ENCODE measurements around the gene MDM4.

MDM4 gene

GRCh38 chr1:204544321-204544720 is 28.1 kb downstream of the MDM4 start:
- H3K27ac ChIP-seq: no peak overlapping the region
- no peak for TF ChIP-seq CTCF (conservative IDR thresholded peaks at IDR 0.05)

- H3K27ac ChIP-seq: no peak overlapping the region
- TF ChIP-seq CTCF (conservative IDR thresholded peaks at IDR 0.05): no peak
Measured at GRCh38 chr1:204545202-204545601, 29.0 kb downstream of the MDM4 start.

- no peak overlapping the region for H3K27ac ChIP-seq
- TF ChIP-seq CTCF (conservative IDR thresholded peaks at IDR 0.05): no peak
Measured at GRCh38 chr1:204545881-204546280, 29.7 kb downstream of the MDM4 start.

- no peak for TF ChIP-seq CTCF (conservative IDR thresholded peaks at IDR 0.05)
Measured at GRCh38 chr1:204548265-204548664, 32.1 kb downstream of the MDM4 start.

GRCh38 chr1:204549313-204549712 is 33.1 kb downstream of the MDM4 start:
- TF ChIP-seq CTCF (conservative IDR thresholded peaks at IDR 0.05): no peak
- no peak overlapping the region for H3K27ac ChIP-seq

More at GRCh38 chr1:204548265-204548664, 32.1 kb downstream of the MDM4 start:
- no peak overlapping the region for H3K27ac ChIP-seq

- no peak overlapping the region for H3K27ac ChIP-seq
- no peak for TF ChIP-seq CTCF (conservative IDR thresholded peaks at IDR 0.05)
Measured at GRCh38 chr1:204550926-204551325, 34.7 kb downstream of the MDM4 start.

- H3K27ac ChIP-seq: no peak overlapping the region
- TF ChIP-seq CTCF (conservative IDR thresholded peaks at IDR 0.05): no peak
Measured at GRCh38 chr1:204556458-204557052, 40.3 kb downstream of the MDM4 start.

Data from VCaP (cell line).